NCI-H1105 treated with DMSO at 0.1 percent for 48 hours (cell line): ENCODE data around the gene SDK1.
"Not testable (repeated sequence)": the region's sequence is repeated elsewhere in the genome, so short reads cannot be mapped to it uniquely, and the experiment has no call there.

Experiments
- DNase-seq: peaks from one replicate; lab custom pipeline; 2025; lab: John Stamatoyannopoulos, UW

The SDK1 gene

GRCh38 chr7:3916146-3916545 is 615.1 kb downstream of the SDK1 start:
- no peak for DNase-seq

DNA sequence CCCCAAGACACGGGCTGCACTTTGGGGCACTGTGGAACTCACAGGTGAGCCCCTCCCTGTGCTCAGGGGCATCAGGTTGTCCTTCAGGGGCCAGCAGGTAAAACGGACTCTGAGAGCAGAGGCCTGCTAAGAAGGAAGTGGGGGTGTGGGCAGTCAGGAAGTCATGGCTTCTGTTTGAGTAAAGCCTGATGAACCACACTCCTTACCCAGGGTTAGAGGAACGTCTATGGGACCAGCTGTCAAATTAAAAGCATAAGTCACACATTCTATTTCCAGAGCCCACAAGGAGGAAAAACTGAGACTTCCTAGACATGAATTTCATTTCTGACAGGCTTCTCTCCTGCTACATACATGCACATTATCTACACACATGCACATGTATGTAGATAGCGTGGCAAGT is 616.4 kb downstream of the SDK1 start:
- no peak for DNase-seq

DNA sequence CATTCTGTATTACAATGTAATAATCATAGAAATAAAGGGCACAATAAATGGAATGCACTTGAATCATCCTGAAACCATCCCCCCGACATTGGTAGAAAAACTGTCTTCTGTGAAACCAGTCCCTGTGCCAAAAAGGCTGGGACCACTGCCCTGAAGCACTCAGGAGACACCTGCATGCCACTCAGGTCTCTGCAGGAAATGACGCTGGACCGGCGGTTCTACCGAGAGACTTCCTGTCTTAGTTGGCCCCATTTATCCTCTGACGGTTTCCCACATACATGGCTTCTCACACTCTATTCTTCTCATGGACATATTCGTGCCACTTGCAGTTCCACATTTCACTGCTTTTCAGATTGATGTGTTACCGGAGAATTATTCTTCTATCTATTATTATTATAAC is 617.5 kb downstream of the SDK1 start:
- no peak for DNase-seq

DNA sequence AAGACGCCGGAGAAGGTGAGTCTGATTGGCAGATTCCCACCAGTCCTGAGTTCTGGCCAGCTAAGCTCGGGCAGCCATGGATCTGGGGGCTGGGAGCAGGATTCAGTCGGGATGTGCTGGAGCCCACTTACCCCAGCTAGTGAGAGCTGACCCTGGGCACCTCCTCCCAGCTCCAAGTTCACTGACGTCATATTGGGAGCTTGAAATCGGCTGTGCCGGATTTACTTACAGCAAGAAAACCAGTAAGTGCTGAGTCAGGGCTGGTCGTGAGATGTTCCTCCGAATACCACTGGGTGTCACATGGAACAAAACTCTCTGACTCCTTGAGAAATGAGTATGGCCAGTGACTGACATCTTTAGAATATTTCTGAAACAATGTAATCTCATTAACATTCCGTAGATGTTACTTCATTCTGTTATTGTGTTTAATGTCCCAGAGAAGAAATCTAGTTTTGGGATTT is 621.2 kb downstream of the SDK1 start:
- no peak for DNase-seq

DNA sequence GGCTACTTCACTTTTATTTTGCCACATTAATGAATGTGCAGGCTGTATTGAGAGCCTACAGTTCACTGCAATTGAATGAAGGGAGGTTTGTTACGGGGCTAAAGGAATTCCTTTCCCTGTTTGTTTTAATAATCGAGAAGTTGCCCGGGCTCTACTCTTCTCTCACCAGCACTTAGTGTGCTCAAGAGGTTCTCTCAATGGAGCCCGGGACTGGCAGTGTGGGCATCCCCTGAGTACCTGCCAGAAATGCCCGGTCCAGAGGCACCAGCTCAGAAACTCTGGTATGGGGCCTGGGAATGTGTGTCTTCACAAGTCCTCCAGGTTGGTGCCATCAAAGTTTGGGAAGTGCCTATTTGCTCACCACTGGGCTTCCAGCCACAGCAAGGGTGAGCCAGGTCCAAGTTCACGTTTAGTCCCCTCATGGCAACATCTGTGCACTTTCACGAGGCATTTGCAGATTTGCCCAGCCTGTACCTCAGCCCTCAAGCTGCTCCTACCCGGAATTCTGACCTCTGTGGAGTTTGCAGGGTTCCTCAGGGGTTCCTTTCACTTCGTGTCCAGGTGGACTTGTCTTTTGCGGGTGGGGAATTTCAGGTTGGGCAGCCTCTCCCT is 622.4 kb downstream of the SDK1 start:
- no peak for DNase-seq

DNA sequence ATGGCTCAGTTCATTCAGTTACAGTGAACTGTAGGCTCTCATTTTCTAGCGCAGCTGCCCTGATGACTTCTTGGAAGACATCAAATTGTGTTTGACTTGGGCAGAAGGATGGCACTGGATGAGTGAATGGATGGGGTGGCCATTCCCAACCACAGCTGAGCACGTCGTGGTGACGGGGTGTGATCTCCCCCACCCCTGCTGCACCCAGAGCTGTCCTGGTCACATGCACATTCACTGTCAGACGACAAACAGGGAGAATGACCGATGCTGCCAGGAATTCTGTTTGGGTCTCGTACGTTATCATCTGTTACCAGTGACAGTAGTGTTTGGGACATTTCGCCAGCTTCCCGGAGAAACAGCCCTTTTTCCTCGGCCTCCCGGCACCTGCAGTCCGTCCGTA is 623.2 kb downstream of the SDK1 start:
- DNase-seq: no peak

DNA sequence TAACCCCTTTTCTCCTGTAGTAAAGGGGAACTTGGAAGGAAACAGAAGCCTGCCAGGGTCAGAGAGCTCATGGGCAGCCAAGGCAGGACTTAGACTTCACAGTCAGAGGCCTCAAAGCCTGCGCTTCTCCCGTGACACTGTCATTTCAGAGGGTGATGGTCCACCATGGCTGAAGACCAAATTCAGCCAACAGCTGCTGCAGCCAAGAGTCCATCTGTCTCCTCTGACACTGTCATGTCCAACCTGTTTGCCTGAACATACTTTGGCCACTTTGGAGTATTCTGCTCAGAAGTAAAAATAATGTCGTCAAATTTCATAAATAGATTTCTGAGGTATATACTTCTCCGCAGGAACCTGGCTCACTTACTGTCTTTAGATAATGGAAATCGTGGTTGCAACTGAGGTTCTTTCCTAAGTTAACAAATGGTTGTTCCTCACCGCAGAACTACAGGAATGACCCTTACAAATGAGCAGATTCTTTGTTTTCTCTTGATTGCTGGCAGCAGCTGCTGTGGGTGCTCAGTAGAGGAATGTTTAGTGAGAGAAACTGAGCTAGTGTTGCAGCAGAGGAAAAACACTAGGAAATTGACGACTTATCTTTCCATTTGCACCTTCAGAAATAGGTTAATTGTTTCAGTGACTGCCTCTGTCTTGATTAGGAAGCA is 626.5 kb downstream of the SDK1 start:
- DNase-seq: no peak

- DNase-seq: no peak
Observed at GRCh38 chr7:3928727-3929515, 627.9 kb downstream of the SDK1 start.

DNA sequence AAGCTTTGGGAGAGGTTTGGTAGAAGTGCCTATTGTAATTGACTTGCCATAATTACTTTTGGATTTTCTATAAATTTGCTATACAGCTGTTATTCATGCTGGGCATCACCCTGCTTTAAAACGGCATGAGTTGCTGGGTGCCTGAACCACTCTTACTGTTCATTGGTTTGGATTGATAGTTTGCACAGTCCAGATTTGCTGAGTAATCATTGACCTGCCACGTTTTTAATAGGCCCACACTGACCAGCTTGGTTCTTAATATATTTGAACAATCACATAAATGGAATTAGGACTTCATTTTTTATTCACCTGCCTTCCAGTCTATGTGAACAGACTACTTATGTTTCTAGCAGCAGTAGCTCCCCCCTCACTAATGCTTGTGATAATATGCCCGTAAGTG is 630.8 kb downstream of the SDK1 start:
- no peak for DNase-seq

DNA sequence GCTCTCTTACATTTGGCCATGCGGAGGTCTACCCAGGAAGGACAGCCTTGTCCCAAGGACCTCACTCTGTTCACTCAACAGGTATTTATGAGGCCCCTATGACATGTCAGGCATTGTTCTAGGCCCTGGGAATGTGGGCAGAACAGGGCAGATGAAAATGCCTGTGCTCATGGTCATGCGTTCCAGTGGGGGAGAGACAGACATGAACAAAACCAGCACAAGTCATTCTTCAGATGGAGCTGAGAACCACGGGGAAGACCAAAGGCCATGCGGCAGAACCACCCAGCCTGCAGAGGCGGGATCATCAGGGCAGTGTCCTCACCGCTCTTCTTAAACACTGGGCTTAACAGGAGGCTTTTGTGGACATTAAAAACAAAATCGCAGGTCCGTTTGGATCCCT is 636.1 kb downstream of the SDK1 start:
- DNase-seq: no peak

GRCh38 chr7:3937605-3938004 is 636.6 kb downstream of the SDK1 start:
- no peak for DNase-seq

- not testable (repeated sequence) for DNase-seq
Observed at GRCh38 chr7:3941706-3942105, 640.7 kb downstream of the SDK1 start.

GRCh38 chr7:3942276-3942675 is 641.2 kb downstream of the SDK1 start:
- no peak for DNase-seq

DNA sequence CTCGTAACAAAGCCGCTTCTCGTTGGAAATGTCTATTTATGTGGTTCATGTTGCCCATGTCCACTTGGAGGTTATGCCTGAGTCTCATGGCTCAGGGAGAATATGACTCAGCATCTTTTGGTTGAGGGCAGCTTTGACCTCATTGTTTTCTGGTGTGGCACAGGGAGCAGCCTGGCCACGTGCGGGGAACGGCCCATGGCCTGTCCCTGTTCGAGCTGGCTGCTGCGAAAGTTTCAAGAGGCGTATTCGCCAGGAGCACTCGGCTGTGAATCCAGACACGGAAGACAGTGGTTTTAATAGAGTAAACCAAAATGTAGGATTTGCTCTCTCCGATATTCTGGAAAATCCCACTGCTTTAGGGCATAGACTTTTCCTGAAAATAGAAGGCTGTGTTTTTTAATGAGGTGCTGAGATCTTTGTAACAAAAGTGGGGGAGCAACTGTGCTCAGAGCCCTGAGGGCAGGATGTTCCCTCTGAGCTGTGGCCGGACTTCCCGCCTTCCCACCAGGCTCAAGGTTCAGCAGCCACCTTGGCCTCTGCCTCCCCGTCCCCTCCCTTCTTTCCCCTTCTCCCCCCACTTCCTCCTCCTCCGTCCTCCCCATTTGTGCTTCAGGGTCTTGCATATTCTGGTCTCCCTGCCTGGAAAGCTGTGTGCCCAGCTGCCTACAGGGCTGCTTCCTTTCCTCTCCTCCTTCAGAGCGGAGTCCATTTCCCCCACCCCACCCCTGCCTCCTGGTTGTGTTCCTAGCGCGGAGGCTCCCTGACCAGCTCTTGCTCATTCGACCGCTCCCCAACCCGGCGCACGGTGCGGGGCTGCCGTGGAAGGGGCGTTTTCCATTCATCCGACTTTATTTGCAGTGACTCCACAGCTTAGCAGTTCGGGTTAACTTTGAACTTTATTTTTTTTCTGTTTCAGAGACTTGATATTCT is 642.0 kb downstream of the SDK1 start:
- DNase-seq: no peak

- DNase-seq: no peak
Observed at GRCh38 chr7:3943779-3944520, 642.9 kb downstream of the SDK1 start.

DNA sequence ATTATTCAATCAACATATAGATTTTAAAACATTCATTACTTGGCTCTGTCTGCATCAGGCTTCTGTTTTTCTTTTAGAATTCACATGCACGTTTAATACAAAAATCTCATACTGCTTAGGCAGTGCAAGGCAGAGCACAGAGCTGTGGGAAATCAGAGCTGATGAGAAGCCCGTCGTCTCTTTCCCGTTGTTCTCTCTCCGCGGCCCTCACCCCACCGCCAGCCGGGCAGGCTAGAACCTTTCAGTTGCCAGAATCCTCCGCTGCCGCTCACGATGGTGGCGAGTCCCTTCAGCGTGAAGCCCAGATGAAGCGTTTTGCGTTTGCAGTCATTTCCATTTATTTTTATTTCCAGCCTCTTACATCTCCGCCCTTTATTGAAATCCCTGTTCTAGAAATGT is 648.2 kb downstream of the SDK1 start:
- no peak for DNase-seq

- DNase-seq: no peak
Observed at GRCh38 chr7:3950249-3950648, 649.2 kb downstream of the SDK1 start.

DNA sequence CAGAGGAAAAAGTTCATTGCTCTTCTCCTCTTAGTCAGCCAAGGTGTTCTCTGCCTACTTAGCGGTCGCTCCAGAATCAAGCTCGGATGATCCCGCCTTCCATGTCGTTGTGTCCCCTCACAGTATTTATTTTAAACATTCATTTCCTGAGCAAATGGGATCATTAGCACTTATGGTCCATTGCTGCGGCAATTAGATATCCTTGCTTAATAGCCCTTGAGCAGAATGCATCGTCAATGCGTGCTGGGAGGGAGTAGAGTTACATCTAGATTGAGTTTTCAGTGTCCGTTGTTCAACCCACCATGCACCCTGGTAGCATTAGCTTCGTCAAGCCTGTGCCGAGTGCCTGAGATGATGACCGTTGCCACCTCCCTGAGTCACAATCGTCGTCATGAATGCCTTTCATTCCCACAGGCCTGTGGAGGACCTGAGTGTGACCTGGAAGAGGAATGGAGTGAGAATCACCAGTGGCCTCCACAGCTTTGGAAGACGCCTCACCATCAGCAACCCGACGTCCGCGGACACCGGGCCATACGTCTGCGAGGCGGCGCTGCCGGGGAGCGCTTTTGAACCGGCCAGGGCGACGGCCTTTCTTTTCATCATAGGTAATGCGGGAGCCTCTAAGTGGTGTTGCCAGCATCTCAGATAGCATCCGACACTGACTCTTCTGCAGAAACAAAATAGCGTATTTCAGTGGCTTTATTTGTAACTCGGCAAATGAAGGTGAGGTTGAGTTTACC is 650.4 kb downstream of the SDK1 start:
- DNase-seq: no peak

GRCh38 chr7:3953133-3953532 is 652.1 kb downstream of the SDK1 start:
- DNase-seq: no peak

DNA sequence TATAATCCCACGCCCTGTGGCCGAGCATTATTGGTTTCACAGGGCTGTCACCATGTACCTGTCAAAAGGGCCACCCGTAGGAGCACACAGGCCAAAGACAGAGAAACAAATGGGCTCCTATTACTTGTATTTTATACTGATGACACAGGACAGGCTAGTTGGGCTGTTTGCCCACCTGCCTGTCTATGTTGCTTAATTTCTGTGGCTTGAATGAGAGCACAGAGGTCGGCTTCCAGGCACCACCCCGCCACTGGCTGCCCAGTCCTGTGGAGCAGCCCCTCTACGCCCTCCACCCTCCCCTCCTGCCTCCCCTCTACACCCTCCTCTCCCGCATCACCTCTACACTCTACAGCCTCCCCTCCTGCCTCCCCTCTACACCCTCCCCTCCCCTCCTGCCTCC is 652.9 kb downstream of the SDK1 start:
- DNase-seq: no peak

GRCh38 chr7:3955026-3955425 is 654.0 kb downstream of the SDK1 start:
- peak; percentile 71 for DNase-seq
